ENCODE data around the gene NTRK3.

DNA sequence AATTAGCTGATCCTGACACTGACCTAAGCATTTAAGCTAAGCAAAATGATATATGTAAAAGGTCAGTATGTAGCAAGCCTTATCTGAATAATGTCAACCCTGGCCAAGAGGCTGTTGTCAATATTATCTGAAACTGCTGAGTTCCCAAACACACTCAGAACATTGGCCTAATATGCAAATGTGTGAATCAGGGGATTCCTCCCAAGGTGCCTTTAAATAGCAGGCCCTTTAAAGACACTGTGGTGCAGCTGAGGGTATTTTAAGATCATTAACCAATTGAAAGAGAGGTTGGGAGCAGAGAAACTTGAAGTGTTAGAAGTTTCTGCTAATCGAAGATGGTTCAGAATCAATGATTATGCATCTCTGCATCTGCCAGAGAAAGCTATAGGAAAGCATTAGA lies 207.0 kb downstream of the NTRK3 start:
- TF ChIP-seq, protein P1, sequence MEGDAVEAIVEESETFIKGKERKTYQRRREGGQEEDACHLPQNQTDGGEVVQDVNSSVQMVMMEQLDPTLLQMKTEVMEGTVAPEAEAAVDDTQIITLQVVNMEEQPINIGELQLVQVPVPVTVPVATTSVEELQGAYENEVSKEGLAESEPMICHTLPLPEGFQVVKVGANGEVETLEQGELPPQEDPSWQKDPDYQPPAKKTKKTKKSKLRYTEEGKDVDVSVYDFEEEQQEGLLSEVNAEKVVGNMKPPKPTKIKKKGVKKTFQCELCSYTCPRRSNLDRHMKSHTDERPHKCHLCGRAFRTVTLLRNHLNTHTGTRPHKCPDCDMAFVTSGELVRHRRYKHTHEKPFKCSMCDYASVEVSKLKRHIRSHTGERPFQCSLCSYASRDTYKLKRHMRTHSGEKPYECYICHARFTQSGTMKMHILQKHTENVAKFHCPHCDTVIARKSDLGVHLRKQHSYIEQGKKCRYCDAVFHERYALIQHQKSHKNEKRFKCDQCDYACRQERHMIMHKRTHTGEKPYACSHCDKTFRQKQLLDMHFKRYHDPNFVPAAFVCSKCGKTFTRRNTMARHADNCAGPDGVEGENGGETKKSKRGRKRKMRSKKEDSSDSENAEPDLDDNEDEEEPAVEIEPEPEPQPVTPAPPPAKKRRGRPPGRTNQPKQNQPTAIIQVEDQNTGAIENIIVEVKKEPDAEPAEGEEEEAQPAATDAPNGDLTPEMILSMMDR (IDR thresholded peaks at IDR 0.05; ENCODE audit: low read depth, low read length) = no peak
- TF ChIP-seq EZH2phosphoT487 (IDR thresholded peaks at IDR 0.05; ENCODE audit: low read depth) = no peak
